Vagina (tissue), 2 donors: ENCODE results near the gene TADA2A. TPM values are rescaled to one million over a fixed set of nuclear protein-coding genes. Genes with fewer than 3 reads are reported as not detected.
"Not testable (repeated sequence)": the region's sequence is repeated elsewhere in the genome, so short reads cannot be mapped to it uniquely, and the experiment has no call there.

Experiments used
- DNase-seq, 2 donors: peaks; one replicate each; pipeline ENCODE4 v3.0.0-alpha.2; 2017; ENCODE audit errors: extremely low spot score in 2 of 2
- H3K27ac ChIP-seq: fragments of 200-600 bp; sonication (generic); one replicate; pipeline ENCODE4 v1.5.1; 2019
- H3K27me3 ChIP-seq: fragments of 200-600 bp; sonication (generic); one replicate; pipeline ENCODE4 v1.5.1; 2019
- H3K36me3 ChIP-seq, 2 donors: fragments of 200-600 bp; sonication (generic); one replicate each; pipeline ENCODE4 v1.5.1; 2017 to 2019
- H3K4me1 ChIP-seq: fragments of 200-600 bp; sonication (generic); one replicate; pipeline ENCODE4 v1.5.1; 2019
- H3K4me3 ChIP-seq, 2 donors: fragments of 200-600 bp; sonication (generic); 1 replicate in 1 of 2; 2 replicates in 1 of 2; pipeline ENCODE4 v1.5.1; 2016 to 2019
- H3K9me3 ChIP-seq: fragments of 200-600 bp; sonication (generic); one replicate; pipeline ENCODE4 v1.5.1; 2019
- POLR2A ChIP-seq, 2 donors: fragments of 450-650 bp; IDR thresholded peaks; one replicate each; pipeline ENCODE4 v1.6.1; 2017; ENCODE audit warnings: antibody characterized with exemption in 2 of 2, mild to moderate bottlenecking in 2 of 2, moderate library complexity in 2 of 2
- POLR2AphosphoS5 ChIP-seq, 2 donors: sonication (generic); formaldehyde crosslinking; IDR thresholded peaks; one replicate each; pipeline ENCODE4 v1.9.0; 2017; ENCODE audit warnings: antibody characterized with exemption in 2 of 2, mild to moderate bottlenecking in 2 of 2, low read depth in 1 of 2; ENCODE audit not compliant: insufficient read depth in 1 of 2
- intact Hi-C: fragments of 100-400 bp; cut with DNase I; formaldehyde crosslinking; loops from one replicate; pipeline ENCODE4 v1.15.1; 2023
- total RNA-seq: library from RNA; depleted of rRNA; stranded (reverse); fragments of >200 nt; gene quantifications from one replicate; pipeline ENCODE4 v1.2.3, GENCODE V29; 2016
- TF ChIP-seq, protein P1 (sequence below), 3 experiments: fragments of 450-650 bp in 2 of 3; fragments of 200-600 bp in 1 of 3; sonication (generic) in 1 of 3; IDR thresholded peaks; one replicate each; pipeline ENCODE4 v1.5.1; 2017 to 2019; ENCODE audit warnings: antibody characterized with exemption in 3 of 3, mild to moderate bottlenecking in 2 of 3, moderate library complexity in 2 of 3

Gene TADA2A
- total RNA-seq, 1 donor from 2014 or later, result 44.2 TPM

DNA sequence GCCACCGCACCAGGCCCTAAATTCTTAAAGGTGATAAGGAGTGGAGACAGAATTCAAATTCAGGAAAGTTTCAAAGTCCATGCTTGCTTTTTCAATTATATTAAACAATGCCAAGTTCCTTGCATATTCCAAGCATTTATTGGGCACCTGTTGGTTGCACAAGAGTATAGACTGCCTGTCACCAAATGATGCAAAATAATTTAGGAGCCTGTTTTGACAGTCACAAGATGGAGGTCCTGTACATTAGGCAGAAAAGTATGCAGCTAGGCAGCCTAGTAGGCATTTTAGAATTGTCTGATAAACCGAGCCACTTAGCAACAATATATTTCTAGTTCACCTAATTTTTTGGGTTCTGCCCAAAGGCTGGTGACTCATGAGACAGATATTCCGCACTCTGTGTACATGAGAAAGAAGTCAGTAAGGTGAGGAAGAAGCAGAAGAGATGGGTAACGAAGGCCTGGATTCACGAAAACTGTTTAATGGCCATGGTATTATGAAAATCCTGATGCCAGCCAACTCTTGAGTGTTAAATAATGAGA, 7.4 kb upstream of the TADA2A start:
- TF ChIP-seq POLR2A (IDR thresholded peaks at IDR 0.05) (no peak), POLR2AphosphoS5 (IDR thresholded peaks at IDR 0.05; ENCODE audit: insufficient read depth in 1 of 2, low read depth in 1 of 2) (no peak)
- TF ChIP-seq, protein P1, sequence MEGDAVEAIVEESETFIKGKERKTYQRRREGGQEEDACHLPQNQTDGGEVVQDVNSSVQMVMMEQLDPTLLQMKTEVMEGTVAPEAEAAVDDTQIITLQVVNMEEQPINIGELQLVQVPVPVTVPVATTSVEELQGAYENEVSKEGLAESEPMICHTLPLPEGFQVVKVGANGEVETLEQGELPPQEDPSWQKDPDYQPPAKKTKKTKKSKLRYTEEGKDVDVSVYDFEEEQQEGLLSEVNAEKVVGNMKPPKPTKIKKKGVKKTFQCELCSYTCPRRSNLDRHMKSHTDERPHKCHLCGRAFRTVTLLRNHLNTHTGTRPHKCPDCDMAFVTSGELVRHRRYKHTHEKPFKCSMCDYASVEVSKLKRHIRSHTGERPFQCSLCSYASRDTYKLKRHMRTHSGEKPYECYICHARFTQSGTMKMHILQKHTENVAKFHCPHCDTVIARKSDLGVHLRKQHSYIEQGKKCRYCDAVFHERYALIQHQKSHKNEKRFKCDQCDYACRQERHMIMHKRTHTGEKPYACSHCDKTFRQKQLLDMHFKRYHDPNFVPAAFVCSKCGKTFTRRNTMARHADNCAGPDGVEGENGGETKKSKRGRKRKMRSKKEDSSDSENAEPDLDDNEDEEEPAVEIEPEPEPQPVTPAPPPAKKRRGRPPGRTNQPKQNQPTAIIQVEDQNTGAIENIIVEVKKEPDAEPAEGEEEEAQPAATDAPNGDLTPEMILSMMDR (IDR thresholded peaks at IDR 0.05), result no peak
- intact Hi-C loops, result no loop called here
- Histone ChIP-seq H3K27me3 (no peaks in the 10 kb centered on the region), H3K36me3 (no peaks in the 10 kb centered on the region), H3K9me3 (no peaks in the 10 kb centered on the region), H3K4me1 (no peaks in the 10 kb centered on the region), H3K4me3 (no peak overlapping the region), H3K27ac (no peak overlapping the region)
- no peak for DNase-seq

DNA sequence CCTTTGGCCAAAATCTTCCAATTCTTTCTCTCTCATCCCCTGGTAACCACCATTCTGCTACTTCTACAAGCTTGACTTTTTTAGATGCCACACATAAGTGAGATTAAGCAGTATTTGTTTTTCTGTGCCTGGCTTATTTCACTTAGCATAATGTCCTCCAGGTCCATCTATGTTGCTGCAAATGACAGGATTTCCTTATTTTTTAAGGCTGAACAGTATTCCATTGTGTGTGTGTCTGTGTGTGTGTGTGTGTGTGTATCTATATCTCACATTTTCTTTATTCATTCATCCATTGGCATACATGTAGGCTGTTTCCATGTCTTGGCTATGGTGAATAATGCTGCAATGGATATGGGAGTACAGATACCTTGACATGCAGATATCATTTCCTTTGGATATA, 6.2 kb upstream of the TADA2A start:
- peaks cover 10% of the 10 kb centered on the region for H3K4me1 ChIP-seq
- no peak for DNase-seq
- H3K9me3 ChIP-seq, result no peaks in the 10 kb centered on the region
- H3K27me3 ChIP-seq, result no peaks in the 10 kb centered on the region
- no peak overlapping the region for H3K4me3 ChIP-seq
- TF ChIP-seq POLR2A (IDR thresholded peaks at IDR 0.05), result no peak
- TF ChIP-seq, protein P1 (IDR thresholded peaks at IDR 0.05), result no peak
- H3K27ac ChIP-seq, result no peak overlapping the region
- no peaks in the 10 kb centered on the region for H3K36me3 ChIP-seq
- intact Hi-C loops, result no loop called here

DNA sequence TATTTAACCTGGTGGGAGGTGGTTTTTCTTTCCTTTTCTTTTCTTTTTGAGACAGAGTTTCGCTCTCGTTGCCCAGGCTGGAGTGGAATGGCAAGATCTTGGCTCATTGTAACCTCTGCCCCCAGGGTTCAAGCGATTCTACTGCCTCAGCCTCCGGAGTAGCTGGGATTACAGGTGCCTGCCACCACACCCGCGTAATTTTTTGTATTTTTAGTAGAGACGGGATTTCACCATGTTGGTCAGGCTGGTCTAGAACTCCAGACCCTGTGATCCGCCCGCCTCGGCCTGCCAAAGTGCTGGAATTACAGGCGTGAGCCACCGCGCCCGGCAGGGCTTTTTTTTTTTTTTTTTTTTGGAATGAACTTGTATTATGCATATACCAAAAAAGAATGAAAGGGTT, 1.2 kb upstream of the TADA2A start:
- H3K4me3 ChIP-seq, result peak overlapping the region; percentile 62 to 95
- H3K9me3 ChIP-seq, H3K27me3 ChIP-seq, H3K36me3 ChIP-seq, intact Hi-C loops, DNase-seq, H3K27ac ChIP-seq: not testable (repeated sequence)
- H3K4me1 ChIP-seq, result peaks cover 30% of the 10 kb centered on the region

DNA sequence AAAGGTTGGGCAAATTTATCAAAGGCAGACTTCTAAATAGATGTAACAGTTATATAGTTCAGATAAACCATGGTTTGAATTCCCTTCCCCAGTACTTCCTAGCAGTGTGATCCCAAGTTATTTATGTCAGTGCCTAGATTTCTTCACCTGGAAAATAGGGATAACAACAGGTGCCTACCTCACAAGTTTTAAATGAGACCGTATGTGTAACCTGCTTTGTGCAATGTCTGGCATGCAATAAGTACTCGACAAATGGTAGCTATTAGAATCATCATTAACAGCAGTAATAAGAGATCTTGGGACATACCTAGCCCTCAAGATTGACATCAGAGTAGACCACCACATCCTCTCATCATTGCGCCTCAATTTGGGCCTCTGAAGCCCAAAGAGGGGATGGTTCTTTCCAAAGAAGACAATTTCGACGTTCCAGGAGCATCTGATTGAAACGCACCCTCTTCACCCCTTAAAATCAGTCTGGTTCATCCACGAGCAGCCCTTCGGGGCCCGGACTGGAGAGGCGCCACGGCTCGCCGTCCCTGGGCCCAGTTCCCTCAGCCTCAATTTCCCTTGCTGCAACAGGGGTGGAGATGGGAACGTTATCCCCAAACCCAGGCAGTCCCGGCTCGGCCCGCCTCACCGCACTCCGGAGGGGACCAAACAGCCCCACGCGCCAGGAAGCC, 591 bp upstream of the TADA2A start:
- Histone ChIP-seq H3K4me1 (peaks cover 30% of the 10 kb centered on the region), H3K27ac (peak overlapping the region; percentile 79), H3K36me3 (no peaks in the 10 kb centered on the region), H3K9me3 (no peaks in the 10 kb centered on the region), H3K4me3 (peak overlapping the region; percentile 62 to 95), H3K27me3 (no peaks in the 10 kb centered on the region)
- peak in 1 of 2 donors; percentile 55 for TF ChIP-seq POLR2AphosphoS5 (IDR thresholded peaks at IDR 0.05; ENCODE audit: insufficient read depth in 1 of 2, low read depth in 1 of 2)
- no peak for TF ChIP-seq POLR2A (IDR thresholded peaks at IDR 0.05)
- no peak for DNase-seq
- intact Hi-C loops, result no loop called here

DNA sequence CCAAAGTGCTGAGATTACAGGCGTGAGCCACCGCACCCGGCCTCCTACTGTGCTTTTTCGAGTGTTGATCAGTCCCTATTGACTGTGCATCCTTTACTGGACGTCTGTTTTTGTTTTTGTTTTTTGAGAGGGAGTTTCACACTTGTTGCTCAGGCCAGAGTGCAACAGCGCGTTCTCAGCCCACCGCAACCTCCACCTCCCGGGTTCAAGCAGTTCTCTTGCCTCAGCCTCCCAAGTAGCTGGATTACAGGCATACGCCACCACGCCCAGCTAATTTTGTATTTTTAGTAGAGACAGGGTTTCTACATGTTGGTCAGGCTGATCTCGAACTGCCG, 1.4 kb downstream of the TADA2A start:
- Histone ChIP-seq H3K4me1 (peaks cover 30% of the 10 kb centered on the region), H3K36me3 (peaks cover 0 to 18% of the 10 kb centered on the region in 2 donors), H3K4me3 (peak overlapping the region in 1 of 2 donors; percentile 62)
- DNase-seq, H3K27me3 ChIP-seq, H3K9me3 ChIP-seq, H3K27ac ChIP-seq, intact Hi-C loops: not testable (repeated sequence)

DNA sequence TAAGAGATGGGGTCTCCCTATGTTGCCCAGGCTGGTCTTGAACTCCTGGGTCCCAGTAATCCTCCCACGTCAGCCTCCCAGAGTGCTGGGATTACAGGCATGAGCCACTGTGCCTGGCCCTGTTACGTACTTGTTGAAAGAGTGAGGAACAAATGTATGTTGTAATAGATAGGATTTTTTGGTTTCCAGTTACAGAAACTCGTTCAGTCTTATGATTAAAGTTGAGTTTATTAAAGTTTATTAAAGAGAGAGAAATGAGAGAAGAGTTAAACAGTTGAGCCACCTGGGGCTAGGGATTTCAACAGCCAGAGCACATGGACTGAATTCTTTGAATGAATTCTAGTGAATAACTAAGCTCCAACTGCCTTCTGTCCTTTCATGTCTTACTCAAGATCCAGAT, 3.7 kb downstream of the TADA2A start:
- H3K27me3 ChIP-seq, result no peaks in the 10 kb centered on the region
- H3K9me3 ChIP-seq, result no peaks in the 10 kb centered on the region
- no peak for TF ChIP-seq POLR2AphosphoS5 (IDR thresholded peaks at IDR 0.05; ENCODE audit: insufficient read depth in 1 of 2, low read depth in 1 of 2)
- TF ChIP-seq POLR2A (IDR thresholded peaks at IDR 0.05), result no peak
- TF ChIP-seq, protein P1 (IDR thresholded peaks at IDR 0.05), result no peak
- no peak for DNase-seq
- intact Hi-C loops, result no loop called here
- peaks cover 22% of the 10 kb centered on the region for H3K4me1 ChIP-seq
- H3K36me3 ChIP-seq, result peaks cover 0 to 31% of the 10 kb centered on the region in 2 donors
- no peak overlapping the region for H3K27ac ChIP-seq
- H3K4me3 ChIP-seq, result no peak overlapping the region
